Measurements from ENCODE around the gene PKD1L1.
"Not testable (repeated sequence)": the region's sequence is repeated elsewhere in the genome, so short reads cannot be mapped to it uniquely, and the experiment has no call there.

PKD1L1 gene

GRCh38 chr7:47943676-47944474 lies 4.4 kb downstream of the PKD1L1 start:
- no peak overlapping the region for H3K27ac ChIP-seq (ENCODE audit: low read length)
- H3K4me1 ChIP-seq (ENCODE audit: insufficient read depth, low read length), result peaks cover 10% of the 10 kb centered on the region; the same call in 1 of the 2 replicates
- no peak overlapping the region for H3K9ac ChIP-seq (ENCODE audit: low read depth, low read length)
- no peaks in the 10 kb centered on the region for H3K27me3 ChIP-seq (ENCODE audit: insufficient read depth, low read length)
- no peak overlapping the region for H3K4me3 ChIP-seq (ENCODE audit: low read length)
- H3K36me3 ChIP-seq (ENCODE audit: insufficient read depth, low read depth, low read length), result no peaks in the 10 kb centered on the region
- H3K9me3 ChIP-seq (ENCODE audit: insufficient read depth, low read depth, low read length), result no peaks in the 10 kb centered on the region

GRCh38 chr7:47942651-47943050 lies 5.6 kb downstream of the PKD1L1 start:
- H3K9ac ChIP-seq (ENCODE audit: low read depth, low read length); H3K4me3 ChIP-seq (ENCODE audit: low read length); H3K27ac ChIP-seq (ENCODE audit: low read length); H3K27me3 ChIP-seq (ENCODE audit: insufficient read depth, low read length); H3K4me1 ChIP-seq (ENCODE audit: insufficient read depth, low read length); H3K9me3 ChIP-seq (ENCODE audit: insufficient read depth, low read depth, low read length); H3K36me3 ChIP-seq (ENCODE audit: insufficient read depth, low read depth, low read length): not testable (repeated sequence)

- no peak overlapping the region for H3K27ac ChIP-seq (ENCODE audit: low read length)
- peaks cover 10% of the 10 kb centered on the region; the same call in 1 of the 2 replicates for H3K4me1 ChIP-seq (ENCODE audit: insufficient read depth, low read length)
- H3K36me3 ChIP-seq (ENCODE audit: insufficient read depth, low read depth, low read length), result no peaks in the 10 kb centered on the region
- no peaks in the 10 kb centered on the region for H3K27me3 ChIP-seq (ENCODE audit: insufficient read depth, low read length)
- no peak overlapping the region for H3K4me3 ChIP-seq (ENCODE audit: low read length)
- H3K9ac ChIP-seq (ENCODE audit: low read depth, low read length), result no peak overlapping the region
- no peaks in the 10 kb centered on the region for H3K9me3 ChIP-seq (ENCODE audit: insufficient read depth, low read depth, low read length)
These were observed 6.1 kb downstream of the PKD1L1 start for GRCh38 chr7:47942132-47942531.

GRCh38 chr7:47941136-47941844 lies 7.0 kb downstream of the PKD1L1 start:
- H3K4me1 ChIP-seq (ENCODE audit: insufficient read depth, low read length), result peaks cover 14% of the 10 kb centered on the region; the same call in 1 of the 2 replicates
- H3K27ac ChIP-seq (ENCODE audit: low read length), result no peak overlapping the region
- H3K36me3 ChIP-seq (ENCODE audit: insufficient read depth, low read depth, low read length), result no peaks in the 10 kb centered on the region
- H3K9me3 ChIP-seq (ENCODE audit: insufficient read depth, low read depth, low read length), result no peaks in the 10 kb centered on the region
- no peak overlapping the region for H3K9ac ChIP-seq (ENCODE audit: low read depth, low read length)
- H3K27me3 ChIP-seq (ENCODE audit: insufficient read depth, low read length), result no peaks in the 10 kb centered on the region
- no peak overlapping the region for H3K4me3 ChIP-seq (ENCODE audit: low read length)

GRCh38 chr7:47940088-47941013 lies 7.9 kb downstream of the PKD1L1 start:
- Histone ChIP-seq H3K27ac (ENCODE audit: low read length) (no peak overlapping the region), H3K4me1 (ENCODE audit: insufficient read depth, low read length) (peaks cover 14% of the 10 kb centered on the region; the same call in 1 of the 2 replicates), H3K36me3 (ENCODE audit: insufficient read depth, low read depth, low read length) (no peaks in the 10 kb centered on the region), H3K27me3 (ENCODE audit: insufficient read depth, low read length) (no peaks in the 10 kb centered on the region), H3K9me3 (ENCODE audit: insufficient read depth, low read depth, low read length) (no peaks in the 10 kb centered on the region), H3K4me3 (ENCODE audit: low read length) (no peak overlapping the region), H3K9ac (ENCODE audit: low read depth, low read length) (no peak overlapping the region)

- no peak overlapping the region for H3K9ac ChIP-seq (ENCODE audit: low read depth, low read length)
- H3K27me3 ChIP-seq (ENCODE audit: insufficient read depth, low read length), result no peaks in the 10 kb centered on the region
- no peaks in the 10 kb centered on the region for H3K36me3 ChIP-seq (ENCODE audit: insufficient read depth, low read depth, low read length)
- peaks cover 14% of the 10 kb centered on the region; the same call in 1 of the 2 replicates for H3K4me1 ChIP-seq (ENCODE audit: insufficient read depth, low read length)
- no peak overlapping the region for H3K4me3 ChIP-seq (ENCODE audit: low read length)
- H3K9me3 ChIP-seq (ENCODE audit: insufficient read depth, low read depth, low read length), result no peaks in the 10 kb centered on the region
- no peak overlapping the region for H3K27ac ChIP-seq (ENCODE audit: low read length)
These were observed 8.7 kb downstream of the PKD1L1 start for GRCh38 chr7:47939425-47940036.

GRCh38 chr7:47938574-47939165 lies 9.6 kb downstream of the PKD1L1 start:
- no peaks in the 10 kb centered on the region for H3K9me3 ChIP-seq (ENCODE audit: insufficient read depth, low read depth, low read length)
- no peaks in the 10 kb centered on the region for H3K36me3 ChIP-seq (ENCODE audit: insufficient read depth, low read depth, low read length)
- no peak overlapping the region for H3K4me3 ChIP-seq (ENCODE audit: low read length)
- H3K27ac ChIP-seq (ENCODE audit: low read length), result no peak overlapping the region
- no peak overlapping the region for H3K9ac ChIP-seq (ENCODE audit: low read depth, low read length)
- no peaks in the 10 kb centered on the region for H3K27me3 ChIP-seq (ENCODE audit: insufficient read depth, low read length)
- peaks cover 14% of the 10 kb centered on the region; the same call in 1 of the 2 replicates for H3K4me1 ChIP-seq (ENCODE audit: insufficient read depth, low read length)

- Histone ChIP-seq H3K27ac (ENCODE audit: low read length) (no peak overlapping the region), H3K4me1 (ENCODE audit: insufficient read depth, low read length) (peaks cover 14% of the 10 kb centered on the region; the same call in 1 of the 2 replicates), H3K4me3 (ENCODE audit: low read length) (no peak overlapping the region)
These were observed 10.3 kb downstream of the PKD1L1 start for GRCh38 chr7:47937711-47938573.

GRCh38 chr7:47937065-47937687 lies 11.1 kb downstream of the PKD1L1 start:
- peaks cover 14% of the 10 kb centered on the region; the same call in 1 of the 2 replicates for H3K4me1 ChIP-seq (ENCODE audit: insufficient read depth, low read length)
- H3K27ac ChIP-seq (ENCODE audit: low read length), result no peak overlapping the region
- H3K4me3 ChIP-seq (ENCODE audit: low read length), result no peak overlapping the region
- no peak overlapping the region for H3K9ac ChIP-seq (ENCODE audit: low read depth, low read length)
- H3K27me3 ChIP-seq (ENCODE audit: insufficient read depth, low read length), result no peaks in the 10 kb centered on the region
- no peaks in the 10 kb centered on the region for H3K36me3 ChIP-seq (ENCODE audit: insufficient read depth, low read depth, low read length)
- no peaks in the 10 kb centered on the region for H3K9me3 ChIP-seq (ENCODE audit: insufficient read depth, low read depth, low read length)

More at GRCh38 chr7:47937711-47938573, 10.3 kb downstream of the PKD1L1 start:
- no peaks in the 10 kb centered on the region for H3K9me3 ChIP-seq (ENCODE audit: insufficient read depth, low read depth, low read length)
- no peaks in the 10 kb centered on the region for H3K36me3 ChIP-seq (ENCODE audit: insufficient read depth, low read depth, low read length)
- no peak overlapping the region for H3K9ac ChIP-seq (ENCODE audit: low read depth, low read length)
- no peaks in the 10 kb centered on the region for H3K27me3 ChIP-seq (ENCODE audit: insufficient read depth, low read length)

- H3K36me3 ChIP-seq (ENCODE audit: insufficient read depth, low read depth, low read length), result no peaks in the 10 kb centered on the region
- H3K4me3 ChIP-seq (ENCODE audit: low read length), result no peak overlapping the region
- H3K27me3 ChIP-seq (ENCODE audit: insufficient read depth, low read length), result no peaks in the 10 kb centered on the region
- H3K4me1 ChIP-seq (ENCODE audit: insufficient read depth, low read length), result peaks cover 6% of the 10 kb centered on the region; the same call in 1 of the 2 replicates
- H3K27ac ChIP-seq (ENCODE audit: low read length), result no peak overlapping the region
- no peaks in the 10 kb centered on the region for H3K9me3 ChIP-seq (ENCODE audit: insufficient read depth, low read depth, low read length)
- no peak overlapping the region for H3K9ac ChIP-seq (ENCODE audit: low read depth, low read length)
These were observed 11.9 kb downstream of the PKD1L1 start for GRCh38 chr7:47936323-47936722.

Data from iPS-20b (cell line).